Panc1 (cell line): Measurements from ENCODE around the gene ABTB2. TPM values are rescaled to one million over a fixed set of nuclear protein-coding genes. Genes with fewer than 3 reads are reported as not detected.

Experiments
- ATAC-seq: fragments of 200-7000 bp; cut with Tn5 transposase; 2 replicates; pipeline ENCODE4 v1.9.1; 2020; ENCODE audit warnings: mild to moderate bottlenecking, moderate library complexity
- BruUV-seq: library from RNA; stranded (reverse); fragments of 400-500 nt; replicated peaks from 2 replicates; lab custom pipeline; 2021; lab: Mats Ljungman, UMichigan
- CTCF ChIA-PET: fragments of 300-600 bp; sonication (Branson Sonifier 250); formaldehyde crosslinking; loops from one replicate; lab custom pipeline; 2022; ENCODE audit warnings: antibody characterized with exemption; lab: Charles Lee
- POLR2A ChIA-PET: fragments of 300-600 bp; sonication (Branson Sonifier 250); formaldehyde crosslinking; loops from one replicate; lab custom pipeline; 2022; ENCODE audit warnings: antibody characterized with exemption; lab: Charles Lee
- DNase-seq: peaks from one replicate; pipeline ENCODE4 v3.0.0-alpha.2; 2010; ENCODE audit warnings: low read depth, low spot score
- H3K27ac ChIP-seq: 2 replicates; pipeline ENCODE4 v1.5.1; 2011; ENCODE audit warnings: mild to moderate bottlenecking, low read length, inconsistent platforms
- H3K27me3 ChIP-seq: fragments of 200-500 bp; sonication (Bioruptor generic); 2 replicates; pipeline ENCODE4 v1.6.0; 2014; ENCODE audit warnings: low read length, inconsistent platforms; ENCODE audit not compliant: control insufficient read depth, insufficient read depth
- H3K36me3 ChIP-seq: fragments of 200-500 bp; sonication (Bioruptor generic); 2 replicates; pipeline ENCODE4 v1.5.1; 2014; ENCODE audit warnings: inconsistent platforms, mild to moderate bottlenecking, low read length, moderate library complexity; ENCODE audit not compliant: control insufficient read depth, insufficient read depth
- H3K4me1 ChIP-seq: 2 replicates; pipeline ENCODE4 v1.5.1; 2011; ENCODE audit warnings: inconsistent platforms, mild to moderate bottlenecking, low read length, moderate library complexity; ENCODE audit not compliant: control insufficient read depth, insufficient read depth
- H3K4me3 ChIP-seq, 2 experiments: 2 replicates each; pipeline ENCODE4 v1.5.1; 2011 to 2012; ENCODE audit warnings: low read depth in 2 of 2, low read length in 2 of 2, mild to moderate bottlenecking in 2 of 2, inconsistent platforms in 1 of 2, moderate library complexity in 1 of 2
- H3K9me3 ChIP-seq: fragments of 200-500 bp; sonication (Bioruptor generic); 2 replicates; pipeline ENCODE4 v1.5.1; 2014; ENCODE audit warnings: low read depth, mild to moderate bottlenecking, inconsistent platforms, low read length, moderate library complexity; ENCODE audit not compliant: control insufficient read depth, insufficient read depth
- CTCF ChIP-seq: fragments of 450-650 bp; IDR thresholded peaks from 2 replicates; pipeline ENCODE4 v1.5.1; 2017; ENCODE audit warnings: mild to moderate bottlenecking
- POLR2AphosphoS5 ChIP-seq: IDR thresholded peaks from 2 replicates; pipeline ENCODE4 v1.6.1; 2012; ENCODE audit warnings: mild to moderate bottlenecking, low read depth, low read length, moderate library complexity
- REST ChIP-seq, 2 experiments: IDR thresholded peaks; 2 replicates each; pipeline ENCODE4 v1.6.1; 2011 to 2012; ENCODE audit warnings: low read depth in 2 of 2, control low read depth in 1 of 2, low read length in 1 of 2, mild to moderate bottlenecking in 1 of 2, moderate library complexity in 1 of 2; ENCODE audit not compliant: insufficient read depth in 1 of 2
- SIN3A ChIP-seq: IDR thresholded peaks from 2 replicates; pipeline ENCODE4 v1.6.1; 2012; ENCODE audit warnings: low read depth, mild to moderate bottlenecking, low read length, moderate library complexity, borderline replicate concordance; ENCODE audit not compliant: insufficient read depth
- TCF7L2 ChIP-seq: IDR thresholded peaks from 2 replicates; pipeline ENCODE4 v1.6.1; 2011; ENCODE audit warnings: mild to moderate bottlenecking, low read depth, low read length, inconsistent platforms
- in situ Hi-C: cut with HindIII; loops from 2 replicates; pipeline ENCODE4 v1.10.0; 2016; ENCODE audit warnings: low sequenced_read_pairs, low pct_unique_long_range_greater_than_20kb
- intact Hi-C: fragments of 100-400 bp; cut with micrococcal nuclease; formaldehyde crosslinking; loops from one replicate; pipeline ENCODE4 v1.10.0; 2022; ENCODE audit not compliant: unreplicated experiment
- total RNA-seq: library from RNA; stranded (reverse); gene quantifications from one replicate; pipeline ENCODE4 v1.2.1, GENCODE V29; 2021; ENCODE audit not compliant: unreplicated experiment

The ABTB2 gene
- total RNA-seq, 1 experiment from 2014 or later = 22.7 TPM

GRCh38 chr11:34316347-34317035, 41.3 kb downstream of the ABTB2 start:
- peaks cover 15% of the 10 kb centered on the region for H3K4me1 ChIP-seq
- no peaks in the 10 kb centered on the region for H3K9me3 ChIP-seq
- in situ Hi-C loops = no loop called here
- no TSS peak for BruUV-seq
- no peak overlapping the region for H3K27ac ChIP-seq
- no peak for DNase-seq
- POLR2A ChIA-PET = no interaction called here
- H3K27me3 ChIP-seq = no peaks in the 10 kb centered on the region
- TF ChIP-seq POLR2AphosphoS5 = no peak
- TF ChIP-seq TCF7L2 = no peak
- no peak for TF ChIP-seq CTCF
- no peak for TF ChIP-seq REST (IDR thresholded peaks at IDR 0.05; ENCODE audit: insufficient read depth in 1 of 2, low read depth in 2 of 2, low read length in 1 of 2)
- no peak for TF ChIP-seq SIN3A
- H3K4me3 ChIP-seq = no peak overlapping the region
- intact Hi-C loops = no loop called here
- ATAC-seq = no peak
- CTCF ChIA-PET = no interaction called here
- H3K36me3 ChIP-seq = no peaks in the 10 kb centered on the region

GRCh38 chr11:34315394-34315793, 42.4 kb downstream of the ABTB2 start:
- H3K27me3 ChIP-seq = no peaks in the 10 kb centered on the region
- H3K4me3 ChIP-seq = no peak overlapping the region
- H3K4me1 ChIP-seq = peaks cover 15% of the 10 kb centered on the region
- ChIA-PET POLR2A (no interaction called here), CTCF (no interaction called here)
- no peaks in the 10 kb centered on the region for H3K9me3 ChIP-seq
- H3K27ac ChIP-seq = peak overlapping the region; percentile 23; the same call in 1 of the 2 replicates
- DNase-seq (no peak), ATAC-seq (no peak)
- in situ Hi-C loops (no loop called here), intact Hi-C loops (no loop called here)
- no peak for TF ChIP-seq SIN3A
- TF ChIP-seq POLR2AphosphoS5 = no peak
- no peak for TF ChIP-seq TCF7L2
- TF ChIP-seq REST (IDR thresholded peaks at IDR 0.05; ENCODE audit: insufficient read depth in 1 of 2, low read depth in 2 of 2, low read length in 1 of 2) = no peak
- TF ChIP-seq CTCF = no peak
- no peaks in the 10 kb centered on the region for H3K36me3 ChIP-seq
- no TSS peak for BruUV-seq
